DMS114 treated with DMSO at 0.1 percent for 48 hours (cell line): ENCODE data around the gene SIGLEC11.
"Not testable (repeated sequence)": the region's sequence is repeated elsewhere in the genome, so short reads cannot be mapped to it uniquely, and the experiment has no call there.

ENCODE experiments used
- DNase-seq: peaks from one replicate; lab custom pipeline; 2025; ENCODE audit not compliant: unreplicated experiment; lab: John Stamatoyannopoulos, UW

SIGLEC11 gene

DNA sequence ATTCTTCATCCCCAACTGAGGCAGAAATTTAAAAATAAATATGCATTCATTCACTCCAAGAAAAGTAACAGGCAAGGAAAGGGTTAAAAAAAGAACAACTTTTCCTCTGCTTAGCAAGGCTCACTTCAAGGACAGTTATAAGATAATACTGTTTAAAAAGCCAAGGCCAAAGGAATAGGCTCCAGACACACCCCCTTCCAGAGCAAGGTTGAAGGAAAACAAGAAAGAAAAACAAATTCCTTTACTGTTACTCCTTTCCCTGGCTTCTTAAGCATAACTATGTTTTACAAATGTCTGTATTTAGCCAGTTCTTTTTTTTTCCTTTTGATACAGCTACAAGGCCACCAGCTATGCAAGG, 8.5 kb downstream of the SIGLEC11 start:
- DNase-seq = no peak

DNA sequence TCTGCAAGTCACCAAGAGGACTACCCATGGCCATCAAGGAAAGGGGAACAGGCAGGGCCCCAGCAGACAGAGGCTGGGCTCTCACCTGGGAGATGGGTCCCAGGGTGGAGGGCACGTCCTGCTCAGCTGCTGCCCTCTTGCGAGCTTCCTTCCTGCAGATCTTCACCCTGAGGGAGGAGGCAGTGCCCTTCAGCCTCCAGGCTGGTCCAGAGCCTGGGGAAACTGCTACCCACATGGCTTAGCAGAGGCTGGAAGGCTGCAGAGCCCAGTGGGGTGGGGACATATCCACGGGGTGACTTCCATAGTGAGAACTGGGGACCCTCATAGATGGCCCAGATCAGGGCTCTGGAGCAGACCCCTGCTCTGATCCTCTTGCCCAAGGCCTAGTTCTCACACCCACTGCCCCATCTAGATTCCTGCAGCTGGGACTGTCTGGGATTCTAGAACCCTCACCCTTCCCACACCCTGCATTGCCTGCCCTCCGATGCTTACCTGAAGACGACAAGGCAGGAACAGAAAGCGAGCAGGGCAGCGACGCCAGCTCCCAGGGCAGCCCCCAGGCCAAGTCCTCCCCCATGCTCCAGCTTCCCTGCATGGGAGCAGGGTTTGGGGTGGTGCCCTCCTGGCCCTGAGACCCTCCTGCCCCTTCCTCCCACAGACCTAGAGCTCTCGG, 9.0 kb downstream of the SIGLEC11 start:
- DNase-seq = no peak

DNA sequence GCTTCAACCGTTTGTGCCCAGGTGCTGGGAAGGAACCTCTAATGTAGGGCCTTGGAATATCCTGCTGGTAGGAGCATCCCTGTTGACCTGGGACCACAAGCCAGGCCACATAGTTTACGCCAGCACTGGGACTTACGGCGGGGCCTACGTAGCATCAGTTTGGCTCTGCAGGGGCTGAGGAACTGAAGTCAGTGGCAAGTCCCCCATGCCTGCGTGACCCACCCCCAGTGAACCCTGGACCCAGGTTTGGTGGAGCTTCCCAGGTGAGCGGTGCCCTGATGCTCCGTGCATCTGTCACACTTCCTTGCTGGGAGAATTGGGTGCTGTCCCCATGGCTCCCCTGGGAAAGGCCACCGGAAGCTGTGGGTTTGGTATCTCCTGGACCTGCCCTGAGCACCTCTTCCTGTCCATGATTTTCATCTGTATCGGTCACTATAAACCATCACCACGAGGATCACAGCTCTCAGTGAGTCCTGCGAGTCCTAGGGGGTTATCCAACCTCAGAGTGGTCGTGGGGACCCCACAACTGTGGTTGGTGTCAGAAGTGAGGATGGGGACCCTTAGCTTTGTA, 9.9 kb downstream of the SIGLEC11 start:
- DNase-seq = no peak

DNA sequence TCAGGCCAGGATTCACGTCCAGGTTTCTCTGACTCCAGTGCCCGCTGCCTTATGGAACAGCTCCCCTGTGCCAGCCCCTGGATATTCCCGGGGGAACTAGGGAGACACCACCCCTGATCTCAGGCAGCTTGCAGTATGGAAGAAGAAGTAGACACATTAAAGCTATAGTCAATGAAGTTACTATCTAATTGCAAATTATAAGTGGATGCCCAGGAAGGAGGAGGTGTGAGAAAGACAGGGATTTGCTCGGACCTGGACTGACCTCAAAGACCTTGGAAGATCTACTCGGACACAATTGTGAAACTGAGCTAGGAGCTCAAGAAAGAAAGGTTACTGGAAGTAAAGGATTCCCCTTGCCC, 10.4 kb downstream of the SIGLEC11 start:
- no peak for DNase-seq

DNA sequence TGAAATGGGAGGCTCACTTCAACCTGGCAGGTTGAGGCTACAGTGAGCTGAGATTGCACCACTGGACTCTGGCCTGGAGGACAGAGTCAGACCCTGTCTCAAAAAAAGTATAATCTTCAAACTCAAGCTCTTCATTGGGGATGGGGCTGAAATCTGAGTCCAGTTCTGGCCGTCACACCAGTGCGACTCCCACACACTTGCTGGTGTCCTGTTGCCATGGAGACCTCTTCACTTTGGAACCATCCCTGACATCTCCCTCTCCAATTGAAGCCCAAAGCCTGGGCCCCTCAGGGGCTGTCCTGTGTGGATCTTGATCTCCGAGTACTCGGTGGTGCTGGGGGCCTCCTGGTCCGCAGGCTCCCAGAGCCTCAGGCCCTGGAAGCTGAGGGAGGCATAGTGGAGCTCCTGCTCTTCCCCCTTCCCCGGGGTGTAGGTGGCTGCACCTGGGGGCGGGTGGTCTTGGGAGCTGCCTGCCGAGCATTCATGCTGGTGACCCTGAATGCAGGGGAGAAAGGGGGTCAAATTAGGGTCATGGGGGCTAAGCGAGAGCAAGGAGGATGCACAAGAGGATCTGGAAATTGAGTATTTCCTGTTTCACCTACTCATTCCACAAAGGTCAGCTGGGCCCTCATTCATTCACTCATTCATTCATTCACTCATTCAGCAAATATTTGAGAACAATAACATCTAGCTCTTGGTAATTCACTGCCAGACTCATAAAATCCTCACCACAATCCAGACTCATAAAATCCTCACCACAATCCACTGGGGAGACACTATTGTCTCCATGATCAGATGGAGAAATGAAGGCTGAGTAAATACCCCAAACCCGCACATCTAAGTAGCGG, 11.0 kb downstream of the SIGLEC11 start:
- no peak for DNase-seq

DNA sequence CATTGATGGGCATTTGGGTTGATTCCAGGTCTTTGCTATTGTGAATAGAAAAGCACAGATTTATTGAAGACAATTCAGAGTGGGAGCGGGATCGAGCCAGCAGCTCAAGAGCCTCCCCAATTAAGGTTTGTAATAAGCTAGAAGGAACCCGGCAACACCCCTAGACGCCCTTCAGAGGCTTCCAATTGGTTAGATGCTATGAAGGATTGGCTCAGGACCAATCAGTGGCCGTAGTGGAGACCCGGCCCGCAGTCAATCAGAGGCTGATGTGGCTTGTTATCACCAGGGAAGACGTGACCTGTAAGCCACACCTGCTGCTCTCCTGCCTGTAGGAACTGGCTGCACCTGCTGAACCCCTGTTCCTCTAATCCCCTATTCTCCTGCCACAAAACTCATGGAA, 14.6 kb downstream of the SIGLEC11 start:
- DNase-seq = no peak

DNA sequence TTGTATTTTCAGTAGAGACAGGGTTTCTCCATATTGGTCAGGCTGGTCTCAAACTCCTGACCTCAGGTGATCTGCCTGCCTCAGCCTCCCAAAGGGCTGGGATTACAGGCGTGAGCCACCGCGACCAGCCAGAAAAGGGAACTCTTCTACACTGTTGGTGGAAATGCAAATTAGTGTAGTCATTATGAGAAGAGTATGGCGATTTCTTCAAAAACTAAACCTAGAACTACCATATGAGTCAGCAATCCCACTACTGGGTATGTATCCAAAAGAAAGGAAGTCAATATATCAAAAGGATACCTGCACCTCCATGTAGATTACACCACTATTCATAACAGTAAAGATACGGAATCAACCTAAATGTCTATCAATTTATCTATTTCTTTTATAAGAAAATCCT, 16.4 kb downstream of the SIGLEC11 start:
- not testable (repeated sequence) for DNase-seq

DNA sequence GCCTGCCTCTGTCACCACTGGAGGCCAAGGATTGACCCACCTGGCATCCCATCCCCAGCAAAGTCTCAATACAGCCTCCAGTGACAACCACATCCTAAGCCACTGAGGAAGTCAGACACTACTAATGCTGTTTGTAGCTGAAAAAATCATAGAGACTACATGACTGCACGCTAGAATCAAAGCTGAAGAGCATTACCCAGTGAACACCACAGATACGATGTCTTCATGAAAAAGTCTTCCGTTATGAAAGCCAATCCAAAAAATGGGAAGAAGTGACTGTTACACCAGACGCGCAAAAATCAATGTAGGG, 20.5 kb downstream of the SIGLEC11 start:
- no peak for DNase-seq

DNA sequence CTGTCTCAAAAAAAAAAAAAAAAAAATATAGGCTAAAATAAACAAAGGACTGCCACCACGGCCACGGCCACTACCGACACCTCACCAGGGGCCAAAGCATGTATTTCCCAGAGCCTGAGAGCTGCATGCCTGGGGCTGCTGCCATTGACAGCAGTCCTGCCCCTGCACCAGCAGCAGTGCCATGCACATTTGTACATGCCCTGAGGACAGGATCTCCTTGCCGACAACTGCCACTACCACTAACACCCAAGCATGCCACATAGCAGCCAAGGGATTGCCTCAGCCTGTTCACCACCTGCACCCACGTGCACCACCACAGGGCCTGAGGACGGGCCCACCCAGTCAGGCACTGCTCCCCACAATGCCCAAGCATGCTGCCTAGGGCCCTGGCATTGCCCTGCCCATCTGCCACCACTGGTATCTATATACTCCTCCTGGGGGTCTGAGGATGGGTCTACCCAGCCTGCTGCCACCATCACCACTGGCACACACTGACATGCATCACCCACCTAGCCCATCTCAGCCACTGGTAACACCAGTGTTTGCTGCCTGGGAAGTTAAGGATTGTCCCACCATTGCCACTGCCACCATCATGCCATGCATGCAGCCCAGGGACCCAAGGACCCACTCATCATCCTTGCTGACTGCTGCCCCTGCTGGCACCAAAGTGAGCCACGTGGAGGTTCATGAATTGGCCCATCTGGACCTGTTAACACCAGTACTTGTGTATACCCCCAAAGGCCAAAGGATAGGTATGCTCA, 21.1 kb downstream of the SIGLEC11 start:
- DNase-seq = no peak

DNA sequence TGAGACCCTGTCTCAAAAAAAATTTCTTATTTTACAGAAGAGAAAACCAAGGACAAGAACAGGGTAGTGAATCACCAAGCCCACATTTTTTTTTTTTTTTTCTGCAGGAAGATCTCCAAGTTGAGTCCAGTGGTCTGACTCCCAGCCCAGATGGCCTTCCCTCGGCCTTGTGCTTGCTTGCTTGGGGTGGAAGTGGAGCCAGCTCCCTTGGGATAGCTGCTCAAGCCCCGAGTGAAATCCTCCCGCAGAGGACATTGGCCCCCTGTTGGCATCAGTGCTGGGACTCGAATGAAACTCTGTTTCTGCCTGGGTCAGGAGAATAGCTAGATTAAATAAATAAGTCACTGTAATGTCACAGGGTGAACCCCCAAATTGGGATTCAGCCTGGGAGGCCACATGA, 22.3 kb downstream of the SIGLEC11 start:
- no peak for DNase-seq

DNA sequence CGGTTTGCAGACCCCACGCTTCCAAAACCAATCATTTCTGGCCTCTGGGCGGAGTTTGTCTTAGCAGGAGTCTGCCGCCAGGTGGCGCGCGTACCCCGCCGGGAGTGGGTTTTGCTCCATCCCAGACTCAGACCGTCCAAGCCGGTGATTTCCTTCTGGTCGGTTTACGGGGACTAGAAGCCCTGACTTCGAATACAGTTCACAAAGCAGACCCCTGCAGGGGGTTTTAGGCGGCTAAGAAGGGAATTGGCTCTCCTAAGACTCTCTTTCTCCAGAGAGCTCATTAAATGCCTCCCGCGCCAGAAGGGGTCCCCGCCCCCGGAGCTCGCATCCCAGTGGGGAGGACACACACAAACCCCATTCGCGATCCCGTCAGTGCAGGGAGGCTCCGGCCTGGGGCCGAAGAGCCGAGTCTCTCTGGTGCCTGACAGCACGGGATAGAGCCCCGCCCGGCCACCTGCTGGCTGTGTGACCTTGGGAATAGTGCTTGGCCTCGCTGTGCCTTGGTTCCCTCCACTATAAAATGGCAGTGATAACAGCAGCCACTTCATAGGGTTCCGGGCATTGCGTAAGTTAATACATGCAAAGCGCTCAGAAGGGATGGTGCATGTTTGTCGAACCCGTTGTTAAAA, 23.1 kb downstream of the SIGLEC11 start:
- peak; percentile 63 for DNase-seq

DNA sequence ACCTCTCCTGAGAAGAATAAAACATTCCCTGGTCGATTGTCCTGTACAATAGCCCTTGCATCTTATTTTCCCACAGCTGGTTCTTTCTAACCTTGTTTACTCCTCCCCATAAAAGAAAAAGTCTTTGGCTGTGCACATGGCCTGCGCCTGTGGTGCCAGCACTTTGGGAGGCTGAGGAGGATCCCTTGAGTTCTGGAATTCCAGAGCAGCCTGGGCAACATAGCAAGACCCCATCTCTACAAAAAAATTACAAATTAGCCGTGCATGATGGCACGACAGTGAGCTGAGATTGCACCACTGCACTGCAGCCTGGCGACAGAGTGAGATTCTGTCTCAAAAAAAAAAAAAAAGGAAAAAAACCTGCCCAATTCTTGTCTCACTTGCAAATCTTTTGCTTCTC, 24.4 kb downstream of the SIGLEC11 start:
- no peak for DNase-seq

DNA sequence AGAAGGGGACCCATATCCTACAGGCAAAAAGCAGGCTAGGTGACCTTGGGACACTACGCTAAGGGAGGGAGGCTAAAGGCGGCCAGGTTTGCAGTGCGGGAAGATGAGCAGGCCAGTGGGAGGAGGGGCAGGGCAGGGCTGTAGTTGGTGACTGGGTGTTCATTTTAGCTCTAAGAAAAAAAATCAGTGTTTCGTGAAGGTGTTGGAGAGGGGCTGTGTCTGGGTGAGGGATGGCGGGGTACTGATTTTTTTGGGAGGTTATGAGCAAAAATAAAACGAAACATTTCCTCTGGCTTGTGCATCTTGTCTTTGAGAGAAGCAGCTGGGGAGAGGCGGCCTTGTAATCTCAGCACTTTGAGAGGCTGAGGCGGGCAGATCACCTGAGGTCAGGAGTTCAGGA, 27.3 kb downstream of the SIGLEC11 start:
- DNase-seq = no peak

DNA sequence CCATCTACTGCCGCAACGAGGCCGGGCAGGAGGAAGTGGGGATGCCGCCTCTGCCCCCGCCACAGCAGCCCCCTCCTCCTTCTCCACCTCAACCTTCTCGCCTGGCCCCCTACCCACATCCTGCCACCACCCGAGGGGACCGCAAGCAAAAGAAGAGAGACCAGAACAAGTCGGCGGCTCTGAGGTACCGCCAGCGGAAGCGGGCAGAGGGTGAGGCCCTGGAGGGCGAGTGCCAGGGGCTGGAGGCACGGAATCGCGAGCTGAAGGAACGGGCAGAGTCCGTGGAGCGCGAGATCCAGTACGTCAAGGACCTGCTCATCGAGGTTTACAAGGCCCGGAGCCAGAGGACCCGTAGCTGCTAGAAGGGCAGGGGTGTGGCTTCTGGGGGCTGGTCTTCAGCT, 28.2 kb downstream of the SIGLEC11 start:
- DNase-seq = no peak

DNA sequence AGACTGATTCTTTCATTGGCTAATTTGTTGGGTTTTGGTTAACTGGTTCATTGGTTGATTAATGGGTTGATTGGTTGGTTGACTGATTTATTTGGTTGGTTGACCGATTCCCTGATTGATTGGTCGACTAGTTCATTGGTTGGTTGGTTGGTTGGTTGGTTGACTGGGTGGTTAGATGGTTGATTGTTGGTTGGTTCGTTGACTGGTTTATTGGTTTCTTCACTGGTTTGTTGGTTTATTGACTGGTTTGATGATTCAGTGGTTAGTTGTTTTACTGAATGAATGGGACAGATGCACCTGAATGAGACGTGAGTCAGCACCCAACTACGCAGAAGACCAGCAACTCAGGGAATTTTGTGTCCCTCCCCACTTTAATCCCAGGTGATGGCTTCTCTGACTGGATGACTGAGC, 28.9 kb downstream of the SIGLEC11 start:
- DNase-seq = no peak

DNA sequence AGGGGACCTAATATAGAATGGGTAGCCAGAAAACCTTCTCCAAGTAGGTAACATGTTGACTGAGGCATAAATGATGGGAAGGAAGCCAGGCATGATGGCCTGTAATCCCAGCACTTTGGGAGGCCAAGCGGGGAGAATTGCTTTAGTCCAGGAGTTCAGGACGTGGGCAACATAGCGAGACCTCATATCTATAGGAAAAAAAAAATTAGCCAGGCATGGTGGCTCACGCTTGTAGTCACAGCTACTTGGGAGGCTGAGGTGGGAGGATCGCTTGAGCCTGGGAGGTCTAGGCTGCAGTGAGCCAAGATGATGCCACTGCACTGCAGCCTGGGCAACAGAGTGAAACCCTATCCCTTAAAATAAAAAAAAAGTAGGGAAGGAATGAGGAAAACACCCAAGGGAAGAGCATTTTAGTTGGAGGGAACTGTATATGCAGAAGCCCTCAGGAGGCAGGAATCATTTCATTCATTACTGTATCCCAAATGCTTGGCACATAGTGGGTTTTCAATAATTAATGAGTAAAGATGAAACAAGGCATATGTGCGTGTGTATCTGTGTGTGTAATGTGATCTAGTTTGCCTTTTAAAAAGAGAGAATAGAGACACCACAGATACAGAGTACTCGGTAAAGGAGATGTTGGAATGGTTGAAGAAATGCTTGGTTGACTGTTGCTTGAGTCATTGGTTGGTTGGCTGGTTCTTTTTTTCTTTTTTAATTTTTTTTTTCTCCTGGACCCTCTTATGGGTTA, 29.5 kb downstream of the SIGLEC11 start:
- DNase-seq = no peak

DNA sequence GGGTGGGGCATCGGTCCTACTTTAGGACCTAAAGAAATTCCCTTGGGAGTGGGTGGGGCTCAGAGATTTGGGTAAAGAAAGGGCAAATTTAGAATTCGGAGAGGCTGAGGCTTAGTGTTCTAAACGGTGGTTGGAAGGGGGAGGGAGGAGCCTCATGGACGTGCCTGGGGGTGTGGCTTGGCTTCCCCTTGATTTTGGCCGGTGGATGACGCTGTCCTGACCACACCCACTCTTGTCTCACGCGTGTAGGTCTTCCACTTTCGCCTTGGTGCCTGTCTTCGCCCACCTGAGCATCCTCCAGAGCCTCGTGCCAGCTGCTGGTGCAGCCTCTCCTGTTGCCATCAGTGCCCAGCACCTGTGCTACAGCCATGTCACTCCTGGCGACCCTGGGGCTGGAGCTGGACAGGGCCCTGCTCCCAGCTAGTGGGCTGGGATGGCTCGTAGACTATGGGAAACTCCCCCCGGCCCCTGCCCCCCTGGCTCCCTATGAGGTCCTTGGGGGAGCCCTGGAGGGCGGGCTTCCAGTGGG, 30.4 kb downstream of the SIGLEC11 start:
- no peak for DNase-seq

DNA sequence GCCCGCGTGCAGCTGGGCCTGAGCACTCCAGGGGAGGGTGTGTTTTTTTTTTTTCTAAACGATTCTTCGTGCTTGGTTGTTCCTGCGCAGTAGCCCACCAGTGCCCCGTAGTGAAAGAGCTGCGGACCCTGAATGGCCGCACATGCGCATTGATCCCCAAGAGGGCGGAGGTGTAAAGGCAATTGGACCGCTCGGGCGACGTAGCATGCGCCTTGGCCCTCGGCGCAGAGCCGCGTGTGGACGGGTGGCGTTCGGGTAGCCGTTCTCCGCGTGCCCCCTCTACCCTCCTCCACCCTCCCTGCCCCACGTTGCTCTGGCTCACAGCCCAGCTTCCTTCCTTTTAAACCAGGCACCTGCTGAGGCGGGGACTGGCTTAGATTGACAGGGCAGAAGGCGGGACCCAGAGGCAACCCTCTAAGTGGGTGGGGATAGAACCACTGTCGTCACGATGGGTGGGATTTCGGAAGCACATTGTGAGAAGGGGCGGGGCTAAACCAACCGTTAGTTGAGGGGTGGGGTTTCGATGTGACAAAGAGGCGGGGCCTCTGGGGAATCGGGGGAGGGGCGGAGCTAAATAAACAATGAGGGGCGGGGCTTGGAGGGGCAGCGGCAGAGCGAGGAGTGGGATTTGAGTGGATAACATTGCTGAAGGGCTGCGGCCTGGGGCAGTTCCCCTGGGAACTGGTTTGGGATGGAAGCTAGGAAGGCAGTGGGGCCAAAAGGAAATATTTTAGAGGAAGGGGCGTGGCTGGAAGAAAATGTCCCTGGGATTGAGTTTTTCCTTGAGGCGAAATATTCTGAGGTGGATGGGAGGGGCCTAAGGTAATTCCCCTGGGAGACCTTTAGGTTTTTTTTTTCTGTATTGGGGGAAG, 31.1 kb downstream of the SIGLEC11 start:
- DNase-seq = peak; percentile 75

DNA sequence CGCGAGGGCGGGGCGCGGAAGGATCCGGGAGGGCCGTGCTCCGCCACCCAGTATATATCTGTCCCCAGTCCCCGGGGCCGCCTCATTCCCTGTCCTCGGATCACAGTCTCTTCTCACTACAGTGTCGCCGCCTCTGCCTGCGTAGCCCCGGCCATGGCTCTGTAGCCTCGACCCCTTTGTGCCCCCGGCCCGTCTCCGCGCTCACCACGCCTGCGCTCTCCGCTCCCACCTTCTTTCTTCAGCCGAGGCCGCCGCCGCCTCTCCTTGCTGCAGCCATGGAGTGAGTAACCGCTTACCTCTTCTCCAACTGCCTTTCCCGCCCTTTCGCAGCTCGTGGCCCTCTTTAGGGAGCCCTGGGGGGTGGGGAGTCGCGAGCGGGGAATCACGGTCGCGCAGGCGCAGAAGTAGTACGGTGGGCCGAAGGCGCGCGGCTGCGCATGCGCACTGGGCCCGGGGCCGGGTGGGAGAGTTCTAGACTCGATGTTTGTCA, 31.8 kb downstream of the SIGLEC11 start, which contains the start of the genes ATF5 and NUP62:
Gene ATF5 (plus strand): TSS at position 85 of the 490 bp plus-strand sequence. CDS start 1,646 bp downstream, outside the sequence.
Gene NUP62 (minus strand): TSS at position 384 of the 490 bp plus-strand sequence. CDS start 19,697 bp downstream, outside the sequence.
- peak; percentile 74 for DNase-seq
